Peyer's patch (tissue), 4 donors: ENCODE data around the gene LGALS7B. TPM values are rescaled to one million over a fixed set of nuclear protein-coding genes. Genes with fewer than 3 reads are reported as not detected.

Source experiments
- DNase-seq, 3 donors: peaks; one replicate each; pipeline ENCODE4 v3.0.0-alpha.2; 2017 to 2019
- H3K27ac ChIP-seq, 4 donors: fragments of 200-600 bp; sonication (generic); one replicate each; pipeline ENCODE4 v1.5.1; 2016 to 2019
- H3K27me3 ChIP-seq, 2 donors: fragments of 200-600 bp; sonication (generic); one replicate each; pipeline ENCODE4 v1.5.1; 2019
- H3K36me3 ChIP-seq, 3 donors: fragments of 200-600 bp; sonication (generic); one replicate each; pipeline ENCODE4 v1.5.1; 2016 to 2019
- H3K4me1 ChIP-seq, 4 donors: fragments of 200-600 bp; sonication (generic); one replicate each; pipeline ENCODE4 v1.5.1; 2016 to 2019
- H3K4me3 ChIP-seq, 4 donors: fragments of 200-600 bp; sonication (generic); 1 replicate in 3 of 4; 2 replicates in 1 of 4; pipeline ENCODE4 v1.5.1; 2016 to 2019; ENCODE audit warnings: mild to moderate bottlenecking in 1 of 4
- H3K9me3 ChIP-seq, 4 donors: fragments of 200-600 bp; sonication (generic); one replicate each; pipeline ENCODE4 v1.5.1; 2016 to 2019; ENCODE audit warnings: mild to moderate bottlenecking in 1 of 4
- CTCF ChIP-seq, 6 experiments: fragments of 450-650 bp in 4 of 6; fragments of 200-600 bp in 2 of 6; sonication (generic) in 1 of 6; IDR thresholded peaks; one replicate each; pipeline ENCODE4 v1.5.1; 2017 to 2019; ENCODE audit warnings: antibody characterized with exemption in 6 of 6, mild to moderate bottlenecking in 3 of 6, moderate library complexity in 1 of 6
- POLR2A ChIP-seq, 2 donors: fragments of 450-650 bp; IDR thresholded peaks; one replicate each; pipeline ENCODE4 v1.5.1; 2017; ENCODE audit warnings: antibody characterized with exemption in 2 of 2, mild to moderate bottlenecking in 2 of 2, moderate library complexity in 2 of 2
- total RNA-seq, 4 donors: library from RNA; depleted of rRNA; stranded (reverse); fragments of >200 nt; gene quantifications; one replicate each; pipeline ENCODE4 v1.1.0, GENCODE V29; 2016

Gene LGALS7B
- total RNA-seq = not detected

GRCh38 chr19:38788478-38789243, at the start of gene LGALS7B:
LGALS7B (plus strand) TSS chr19:38789200; CDS start chr19:38789227, 27 bp downstream.
- Histone ChIP-seq H3K36me3 (no peaks in the 10 kb centered on the region), H3K4me3 (no peak within 1 kb of the TSS), H3K27me3 (no peaks in the 10 kb centered on the region), H3K9me3 (no peaks in the 10 kb centered on the region), H3K27ac (no peak within 1 kb of the TSS), H3K4me1 (peaks cover 0 to 4% (median 0%) of the 10 kb centered on the region in 4 donors)
- DNase-seq = no peak
- TF ChIP-seq CTCF (IDR thresholded peaks at IDR 0.05) = no peak
- TF ChIP-seq POLR2A (IDR thresholded peaks at IDR 0.05) = no peak

- Histone ChIP-seq H3K27me3 (no peaks in the 10 kb centered on the region), H3K4me1 (peaks cover 0 to 21% (median 12%) of the 10 kb centered on the region in 4 donors), H3K9me3 (no peaks in the 10 kb centered on the region), H3K36me3 (no peaks in the 10 kb centered on the region), H3K4me3 (no peak overlapping the region), H3K27ac (no peak overlapping the region)
- DNase-seq = no peak
- TF ChIP-seq CTCF (IDR thresholded peaks at IDR 0.05) = no peak
Measured at GRCh38 chr19:38739440-38740256, 49.4 kb upstream of the LGALS7B start.

GRCh38 chr19:38740257-38740592, 48.8 kb upstream of the LGALS7B start:
- no peaks in the 10 kb centered on the region for H3K27me3 ChIP-seq
- no peaks in the 10 kb centered on the region for H3K36me3 ChIP-seq
- TF ChIP-seq CTCF (IDR thresholded peaks at IDR 0.05) = no peak
- TF ChIP-seq POLR2A (IDR thresholded peaks at IDR 0.05) = no peak
- no peak for DNase-seq
- peaks cover 0 to 16% (median 9%) of the 10 kb centered on the region in 4 donors for H3K4me1 ChIP-seq
- no peak overlapping the region for H3K27ac ChIP-seq
- H3K4me3 ChIP-seq = no peak overlapping the region
- no peaks in the 10 kb centered on the region for H3K9me3 ChIP-seq

GRCh38 chr19:38740932-38741331, 48.1 kb upstream of the LGALS7B start:
- Histone ChIP-seq H3K4me3 (no peak overlapping the region), H3K4me1 (peaks cover 0 to 15% (median 9%) of the 10 kb centered on the region in 4 donors), H3K27ac (no peak overlapping the region), H3K27me3 (no peaks in the 10 kb centered on the region), H3K36me3 (no peaks in the 10 kb centered on the region), H3K9me3 (no peaks in the 10 kb centered on the region)
- DNase-seq = no peak
- no peak for TF ChIP-seq POLR2A (IDR thresholded peaks at IDR 0.05)
- TF ChIP-seq CTCF (IDR thresholded peaks at IDR 0.05) = no peak

- no peak for TF ChIP-seq CTCF (IDR thresholded peaks at IDR 0.05)
- no peaks in the 10 kb centered on the region for H3K36me3 ChIP-seq
- H3K9me3 ChIP-seq = no peaks in the 10 kb centered on the region
- H3K27ac ChIP-seq = no peak overlapping the region
- no peaks in the 10 kb centered on the region for H3K27me3 ChIP-seq
- no peak overlapping the region for H3K4me3 ChIP-seq
- peaks cover 0 to 7% (median 3%) of the 10 kb centered on the region in 4 donors for H3K4me1 ChIP-seq
- DNase-seq = no peak
Measured at GRCh38 chr19:38741670-38742069, 47.3 kb upstream of the LGALS7B start.
